Stomach (tissue), 9 donors: ENCODE results near the gene ZAR1L. TPM values are rescaled to one million over a fixed set of nuclear protein-coding genes. Genes with fewer than 3 reads are reported as not detected.

ENCODE experiments used
- DNase-seq, 2 donors: peaks; one replicate each; pipeline versions ENCODE4 v3.0.0 to v3.0.0-alpha.2; 2013 to 2019
- H3K27ac ChIP-seq, 5 donors: fragments of 200-600 bp in 4 of 5; sonication (generic) in 4 of 5; one replicate each; pipeline ENCODE4 v1.5.1; 2013 to 2019; ENCODE audit warnings: mild to moderate bottlenecking in 1 of 5, moderate library complexity in 1 of 5
- H3K27me3 ChIP-seq, 3 donors: fragments of 200-600 bp; sonication (generic); one replicate each; pipeline ENCODE4 v1.5.1; 2017 to 2019; ENCODE audit warnings: mixed run types in 1 of 3
- H3K36me3 ChIP-seq, 4 donors: fragments of 200-600 bp; sonication (generic); 1 replicate in 3 of 4; 2 replicates in 1 of 4; pipeline ENCODE4 v1.5.1; 2016 to 2019
- H3K4me1 ChIP-seq, 4 donors: fragments of 200-600 bp; sonication (generic); one replicate each; pipeline ENCODE4 v1.5.1; 2016 to 2019
- H3K4me3 ChIP-seq, 4 donors: fragments of 200-600 bp; sonication (generic) in 3 of 4; one replicate each; pipeline ENCODE4 v1.5.1; 2016 to 2019; ENCODE audit warnings: mild to moderate bottlenecking in 1 of 4
- H3K9me3 ChIP-seq, 4 donors: fragments of 200-600 bp; sonication (generic); one replicate each; pipeline ENCODE4 v1.5.1; 2016 to 2019
- CTCF ChIP-seq, 7 experiments: fragments of 450-650 bp in 4 of 7; fragments of 200-600 bp in 3 of 7; sonication (generic) in 3 of 7; IDR thresholded peaks; one replicate each; pipeline ENCODE4 v1.5.1; 2016 to 2019; ENCODE audit warnings: antibody characterized with exemption in 7 of 7, control low read depth in 2 of 7, mild to moderate bottlenecking in 1 of 7
- EP300 ChIP-seq: sonication (generic); formaldehyde crosslinking; IDR thresholded peaks from one replicate; pipeline ENCODE4 v1.6.1; 2017; ENCODE audit warnings: antibody characterized with exemption
- POLR2A ChIP-seq, 4 donors: fragments of 450-650 bp; IDR thresholded peaks; one replicate each; pipeline ENCODE4 v1.6.1; 2016; ENCODE audit warnings: antibody characterized with exemption in 4 of 4, control low read depth in 2 of 4, mild to moderate bottlenecking in 1 of 4, moderate library complexity in 1 of 4
- POLR2AphosphoS5 ChIP-seq, 3 donors: sonication (generic); formaldehyde crosslinking; IDR thresholded peaks; one replicate each; pipeline ENCODE4 v1.6.1; 2016; ENCODE audit warnings: antibody characterized with exemption in 3 of 3
- WGBS, 5 donors: extraction: QIAGEN DNeasy Blood & Tissue Kit in 3 of 5; methylation state at CpG; one replicate each; pipeline versions ENCODE4 v1.1.5 to v1.1.7; 2013 to 2018; 5-methylcytosine and 5-hydroxymethylcytosine counted together
- intact Hi-C: fragments of 100-400 bp; cut with DNase I; formaldehyde crosslinking; loops from one replicate; pipeline ENCODE4 v1.15.1; 2023; ENCODE audit warnings: low total_unique reads
- polyA plus RNA-seq, 3 donors: library from polyadenylated mRNA; stranded (reverse); fragments of 200-250 nt; gene quantifications; one replicate each; pipeline ENCODE4 v1.2.3, GENCODE V29; 2013
- total RNA-seq, 5 donors: library from RNA; depleted of rRNA; stranded (reverse); fragments of >200 nt; gene quantifications; one replicate each; pipeline versions ENCODE4 v1.1.0 to v1.2.3, GENCODE V29; 2014 to 2016
- donor health status: healthy with polysubstance abuse.
- donor health status: Bipolar disorder and iron deficiency.
- donor health status: healthy.

ZAR1L gene
- total and polyA plus RNA-seq, 8 donors, result not detected

GRCh38 chr13:32305646-32306045 is 9.5 kb downstream of the ZAR1L start:
- H3K27me3 ChIP-seq, result no peaks in the 10 kb centered on the region
- H3K9me3 ChIP-seq, result no peaks in the 10 kb centered on the region
- H3K27ac ChIP-seq, result no peak overlapping the region
- intact Hi-C loops, result loop anchor here (10.0 kb wide), 1 partner anchor 391 kb away; no protein-coding TSS in a partner anchor
- no peak for DNase-seq
- H3K36me3 ChIP-seq, result no peaks in the 10 kb centered on the region
- H3K4me3 ChIP-seq, result no peak overlapping the region
- H3K4me1 ChIP-seq, result peaks cover 5 to 9% (median 8%) of the 10 kb centered on the region in 4 donors
- TF ChIP-seq POLR2A (IDR thresholded peaks at IDR 0.05) (no peak), CTCF (IDR thresholded peaks at IDR 0.05) (no peak), EP300 (no peak), POLR2AphosphoS5 (IDR thresholded peaks at IDR 0.05) (no peak)

GRCh38 chr13:32302461-32302860 is 12.7 kb downstream of the ZAR1L start:
- Histone ChIP-seq H3K4me3 (no peak overlapping the region), H3K9me3 (no peaks in the 10 kb centered on the region), H3K4me1 (no peaks in the 10 kb centered on the region), H3K27me3 (no peaks in the 10 kb centered on the region), H3K36me3 (no peaks in the 10 kb centered on the region), H3K27ac (no peak overlapping the region)
- intact Hi-C loops, result loop anchor here (10.0 kb wide), 1 partner anchor 388 kb away; no protein-coding TSS in a partner anchor
- 70 to 78% (median 76%) methylated on average over 2 of the region's 2 CpGs for WGBS, 5 donors
- TF ChIP-seq POLR2AphosphoS5 (IDR thresholded peaks at IDR 0.05) (no peak), CTCF (IDR thresholded peaks at IDR 0.05) (no peak), EP300 (no peak), POLR2A (IDR thresholded peaks at IDR 0.05) (no peak)
- no peak for DNase-seq

- H3K27me3 ChIP-seq, result no peaks in the 10 kb centered on the region
- no peaks in the 10 kb centered on the region for H3K4me1 ChIP-seq
- H3K36me3 ChIP-seq, result peaks cover 0 to 3% (median under 1%) of the 10 kb centered on the region in 4 donors
- H3K4me3 ChIP-seq, result no peak overlapping the region
- 86 to 97% (median 94%) methylated on average over 1 of the region's 1 CpG for WGBS, 5 donors
- no peaks in the 10 kb centered on the region for H3K9me3 ChIP-seq
- H3K27ac ChIP-seq, result no peak overlapping the region
- intact Hi-C loops, result loop anchor here (10.0 kb wide), 1 partner anchor 386 kb away; no protein-coding TSS in a partner anchor
- TF ChIP-seq EP300, result no peak
- no peak for TF ChIP-seq POLR2AphosphoS5 (IDR thresholded peaks at IDR 0.05)
- no peak for TF ChIP-seq CTCF (IDR thresholded peaks at IDR 0.05)
- no peak for TF ChIP-seq POLR2A (IDR thresholded peaks at IDR 0.05)
- DNase-seq, result no peak
Measured at GRCh38 chr13:32300920-32301319, 14.2 kb downstream of the ZAR1L start.

- H3K9me3 ChIP-seq, result no peaks in the 10 kb centered on the region
- no peak overlapping the region for H3K27ac ChIP-seq
- no peak overlapping the region for H3K4me3 ChIP-seq
- no peak for DNase-seq
- no peak for TF ChIP-seq EP300
- no peak for TF ChIP-seq CTCF (IDR thresholded peaks at IDR 0.05)
- no peak for TF ChIP-seq POLR2A (IDR thresholded peaks at IDR 0.05)
- TF ChIP-seq POLR2AphosphoS5 (IDR thresholded peaks at IDR 0.05), result no peak
- H3K4me1 ChIP-seq, result no peaks in the 10 kb centered on the region
- intact Hi-C loops, result loop anchor here (10.0 kb wide), 1 partner anchor 386 kb away; no protein-coding TSS in a partner anchor
- peaks cover 0 to 8% (median 5%) of the 10 kb centered on the region in 4 donors for H3K36me3 ChIP-seq
- H3K27me3 ChIP-seq, result no peaks in the 10 kb centered on the region
- 40 to 59% (median 54%) methylated on average over 8 of the region's 8 CpGs for WGBS, 5 donors
Measured at GRCh38 chr13:32300406-32300805, 14.8 kb downstream of the ZAR1L start.
